Thoracic aorta (tissue), 2 donors: Measurements from ENCODE around the gene ITGAL. TPM values are rescaled to one million over a fixed set of nuclear protein-coding genes. Genes with fewer than 3 reads are reported as not detected.
A peak's percentile ranks its signal among the peaks of the same experiment; 100 is the strongest.

Source experiments
- ATAC-seq: fragments of 150-250 bp; one replicate; pipeline ENCODE4 v1.8.0; 2017; ENCODE audit warnings: low read depth; ENCODE audit not compliant: insufficient number of reproducible peaks, low FRiP score
- DNase-seq: peaks from one replicate; pipeline ENCODE4 v3.0.0-alpha.2; 2020; ENCODE audit warnings: low spot score
- H3K27ac ChIP-seq, 2 donors: fragments of 200-600 bp; sonication (generic); 1 replicate in 1 of 2; 2 replicates in 1 of 2; pipeline ENCODE4 v1.5.1; 2016; ENCODE audit warnings: mild to moderate bottlenecking in 2 of 2, moderate library complexity in 2 of 2
- H3K27me3 ChIP-seq: fragments of 200-600 bp; sonication (generic); replicated peaks from 2 replicates; pipeline ENCODE4 v1.6.0; 2016; ENCODE audit warnings: mild to moderate bottlenecking; ENCODE audit not compliant: insufficient read depth
- H3K36me3 ChIP-seq: fragments of 200-600 bp; sonication (generic); one replicate; pipeline ENCODE4 v1.5.1; 2016
- H3K4me1 ChIP-seq, 2 donors: fragments of 200-600 bp; sonication (generic); 1 replicate in 1 of 2; 2 replicates in 1 of 2; pipeline versions ENCODE4 v1.5.1 to v1.6.0; 2016; ENCODE audit warnings: low read depth in 2 of 2, mild to moderate bottlenecking in 1 of 2; ENCODE audit not compliant: control insufficient read depth in 1 of 2
- H3K4me3 ChIP-seq: fragments of 200-600 bp; sonication (generic); 2 replicates; pipeline ENCODE4 v1.5.1; 2016; ENCODE audit warnings: mild to moderate bottlenecking
- H3K9me3 ChIP-seq: fragments of 200-600 bp; sonication (generic); 2 replicates; pipeline ENCODE4 v1.5.1; 2016
- CTCF ChIP-seq: fragments of 200-600 bp; sonication (generic); IDR thresholded peaks from one replicate; pipeline ENCODE4 v1.5.1; 2019; ENCODE audit warnings: antibody characterized with exemption
- total RNA-seq, 2 donors: library from RNA; depleted of rRNA; stranded (reverse); fragments of >200 nt; gene quantifications; one replicate each; pipeline versions ENCODE4 v1.1.0 to v1.2.3, GENCODE V29; 2016

The ITGAL gene
- total RNA-seq, 2 donors from 2014 or later, result 3.2 to 5.4 TPM

GRCh38 chr16:30525844-30526136 is 53.2 kb downstream of the ITGAL start:
- Histone ChIP-seq H3K27ac (peak overlapping the region; percentile 93 to 99), H3K4me3 (peak overlapping the region; percentile 98), H3K27me3 (no peaks in the 10 kb centered on the region), H3K4me1 (peaks cover 4 to 18% of the 10 kb centered on the region in 2 donors), H3K36me3 (peaks cover 3% of the 10 kb centered on the region), H3K9me3 (no peaks in the 10 kb centered on the region)
- TF ChIP-seq CTCF, result no peak
- ATAC-seq (no peak), DNase-seq (no peak)

- Histone ChIP-seq H3K27me3 (no peaks in the 10 kb centered on the region), H3K4me3 (peak within 1 kb of the TSS; percentile 98), H3K36me3 (peaks cover 3% of the 10 kb centered on the region), H3K27ac (peak within 1 kb of the TSS; percentile 93 to 99), H3K4me1 (peaks cover 4 to 18% of the 10 kb centered on the region in 2 donors), H3K9me3 (no peaks in the 10 kb centered on the region)
- DNase-seq (no peak), ATAC-seq (peak; percentile 42)
- no peak for TF ChIP-seq CTCF
These were observed 53.7 kb downstream of the ITGAL start, which contains the start of gene ZNF768 for GRCh38 chr16:30526137-30526822. ZNF768 (minus strand) TSS chr16:30526566; CDS start chr16:30526413, 153 bp downstream.

- peak overlapping the region; percentile 93 to 99 for H3K27ac ChIP-seq
- H3K4me1 ChIP-seq, result peaks cover 4 to 18% of the 10 kb centered on the region in 2 donors
- ATAC-seq (peak; percentile 87), DNase-seq (peak; percentile 94)
- H3K36me3 ChIP-seq, result peaks cover 3% of the 10 kb centered on the region
- no peaks in the 10 kb centered on the region for H3K27me3 ChIP-seq
- peak; percentile 39 for TF ChIP-seq CTCF
- no peaks in the 10 kb centered on the region for H3K9me3 ChIP-seq
- peak overlapping the region; percentile 98 for H3K4me3 ChIP-seq
These were observed 54.5 kb downstream of the ITGAL start for GRCh38 chr16:30526823-30527634.

GRCh38 chr16:30527635-30528178 is 55.2 kb downstream of the ITGAL start:
- H3K4me1 ChIP-seq, result peaks cover 4 to 18% of the 10 kb centered on the region in 2 donors
- peak overlapping the region; percentile 98 for H3K4me3 ChIP-seq
- ATAC-seq, result no peak
- no peaks in the 10 kb centered on the region for H3K9me3 ChIP-seq
- no peak for DNase-seq
- TF ChIP-seq CTCF, result no peak
- no peaks in the 10 kb centered on the region for H3K27me3 ChIP-seq
- H3K36me3 ChIP-seq, result peaks cover 8% of the 10 kb centered on the region
- peak overlapping the region; percentile 81 to 99 for H3K27ac ChIP-seq
